Neural progenitor cell (in vitro differentiated cells): ENCODE measurements around the gene FGFBP2. TPM values are rescaled to one million over a fixed set of nuclear protein-coding genes. Genes with fewer than 3 reads are reported as not detected.
A peak's percentile ranks its signal among the peaks of the same experiment; 100 is the strongest.

Experiments used
- DNase-seq: peaks from one replicate; pipeline ENCODE4 v3.0.0-alpha.2; 2016; ENCODE audit warnings: low spot score
- H2AFZ ChIP-seq: fragments of 200-600 bp; sonication (generic); replicated peaks from 2 replicates; pipeline ENCODE4 v1.6.1; 2016; ENCODE audit warnings: antibody characterized with exemption
- H3F3A ChIP-seq: fragments of 200-600 bp; sonication (generic); 2 replicates; pipeline ENCODE4 v1.6.1; 2016; ENCODE audit warnings: antibody characterized with exemption, low read depth
- H3K27ac ChIP-seq: fragments of 200-600 bp; sonication (generic); 2 replicates; pipeline ENCODE4 v1.5.1; 2016; ENCODE audit warnings: mild to moderate bottlenecking
- H3K27me3 ChIP-seq: fragments of 200-600 bp; sonication (generic); 2 replicates; pipeline ENCODE4 v1.6.1; 2016; ENCODE audit warnings: mild to moderate bottlenecking, moderate library complexity
- H3K36me3 ChIP-seq: fragments of 200-600 bp; sonication (generic); 2 replicates; pipeline ENCODE4 v1.5.1; 2016
- H3K4me1 ChIP-seq: fragments of 200-600 bp; sonication (generic); 2 replicates; pipeline ENCODE4 v1.6.1; 2016; ENCODE audit warnings: mixed run types
- H3K4me2 ChIP-seq: fragments of 200-600 bp; sonication (generic); 2 replicates; pipeline ENCODE4 v1.6.1; 2016
- H3K4me3 ChIP-seq: fragments of 200-600 bp; sonication (generic); 2 replicates; pipeline ENCODE4 v1.5.1; 2016
- H3K79me2 ChIP-seq: fragments of 200-600 bp; sonication (generic); 2 replicates; pipeline ENCODE4 v1.6.1; 2016; ENCODE audit warnings: low read depth
- H3K9ac ChIP-seq: fragments of 200-600 bp; sonication (generic); 2 replicates; pipeline ENCODE4 v1.6.1; 2016
- H3K9me3 ChIP-seq: fragments of 200-600 bp; sonication (generic); 2 replicates; pipeline ENCODE4 v1.5.1; 2016; ENCODE audit warnings: low read depth
- H4K20me1 ChIP-seq: fragments of 200-600 bp; sonication (generic); 2 replicates; pipeline ENCODE4 v1.6.1; 2016; ENCODE audit warnings: low read depth
- H3K27ac Mint-ChIP-seq: 3 replicates; pipeline ENCODE4 v1.8.0; 2021; ENCODE audit warnings: mixed read lengths
- H3K27me3 Mint-ChIP-seq: 2 replicates; pipeline ENCODE4 v1.8.0; 2022; ENCODE audit warnings: low read depth, mild to moderate bottlenecking, inconsistent platforms, moderate library complexity, mixed read lengths; ENCODE audit not compliant: insufficient read depth
- H3K36me3 Mint-ChIP-seq: 3 replicates; pipeline ENCODE4 v1.8.0; 2021; ENCODE audit warnings: mixed read lengths
- H3K4me1 Mint-ChIP-seq: 3 replicates; pipeline ENCODE4 v1.8.0; 2021; ENCODE audit warnings: mixed read lengths
- H3K4me3 Mint-ChIP-seq: 3 replicates; pipeline ENCODE4 v1.8.0; 2021; ENCODE audit warnings: mild to moderate bottlenecking, moderate library complexity, mixed read lengths
- H3K9me3 Mint-ChIP-seq: 3 replicates; pipeline ENCODE4 v1.8.0; 2020; ENCODE audit warnings: mixed read lengths
- EZH2 ChIP-seq: fragments of 200-600 bp; sonication (generic); IDR thresholded peaks from 2 replicates; pipeline ENCODE4 v1.6.1; 2017; ENCODE audit warnings: antibody characterized with exemption, mild to moderate bottlenecking, moderate library complexity
- EZH2phosphoT487 ChIP-seq: fragments of 200-600 bp; sonication (generic); IDR thresholded peaks from 2 replicates; pipeline ENCODE4 v1.6.1; 2017; ENCODE audit warnings: antibody characterized with exemption
- total RNA-seq: library from RNA; depleted of rRNA; stranded (reverse); fragments of >200 nt; gene quantifications from 2 replicates; pipeline ENCODE4 v1.2.3, GENCODE V29; 2015; ENCODE audit warnings: low replicate concordance
- TF ChIP-seq, protein P1 (sequence below): fragments of 200-600 bp; sonication (generic); IDR thresholded peaks from 2 replicates; pipeline ENCODE4 v1.5.1; 2017; ENCODE audit warnings: antibody characterized with exemption, mild to moderate bottlenecking

The FGFBP2 gene
- total RNA-seq, 1 donor from 2014 or later = 1.6 TPM

DNA sequence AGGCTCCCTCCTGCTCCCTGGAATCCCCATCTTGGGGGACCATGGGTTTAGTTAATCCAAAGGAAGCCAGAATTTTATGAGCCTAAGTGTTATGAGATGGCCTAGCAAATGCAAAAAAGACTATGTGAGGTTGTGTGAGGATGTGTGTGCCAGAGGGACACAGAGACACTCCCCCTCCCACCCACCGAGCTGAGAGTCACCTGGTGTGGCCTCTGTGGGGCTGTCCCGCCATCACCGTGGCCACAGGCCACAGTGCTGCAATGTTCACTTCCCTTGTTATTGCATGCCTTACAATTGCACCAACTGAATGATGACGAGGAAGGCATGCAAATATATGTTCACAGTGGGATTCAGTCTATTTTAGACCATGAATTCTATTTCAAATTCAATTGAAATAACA lies 601 bp upstream of the FGFBP2 start:
- no peak overlapping the region for H2AFZ ChIP-seq
- no peaks in the 10 kb centered on the region for H3K4me1 ChIP-seq
- TF ChIP-seq EZH2phosphoT487 = no peak
- no peak for TF ChIP-seq EZH2

DNA sequence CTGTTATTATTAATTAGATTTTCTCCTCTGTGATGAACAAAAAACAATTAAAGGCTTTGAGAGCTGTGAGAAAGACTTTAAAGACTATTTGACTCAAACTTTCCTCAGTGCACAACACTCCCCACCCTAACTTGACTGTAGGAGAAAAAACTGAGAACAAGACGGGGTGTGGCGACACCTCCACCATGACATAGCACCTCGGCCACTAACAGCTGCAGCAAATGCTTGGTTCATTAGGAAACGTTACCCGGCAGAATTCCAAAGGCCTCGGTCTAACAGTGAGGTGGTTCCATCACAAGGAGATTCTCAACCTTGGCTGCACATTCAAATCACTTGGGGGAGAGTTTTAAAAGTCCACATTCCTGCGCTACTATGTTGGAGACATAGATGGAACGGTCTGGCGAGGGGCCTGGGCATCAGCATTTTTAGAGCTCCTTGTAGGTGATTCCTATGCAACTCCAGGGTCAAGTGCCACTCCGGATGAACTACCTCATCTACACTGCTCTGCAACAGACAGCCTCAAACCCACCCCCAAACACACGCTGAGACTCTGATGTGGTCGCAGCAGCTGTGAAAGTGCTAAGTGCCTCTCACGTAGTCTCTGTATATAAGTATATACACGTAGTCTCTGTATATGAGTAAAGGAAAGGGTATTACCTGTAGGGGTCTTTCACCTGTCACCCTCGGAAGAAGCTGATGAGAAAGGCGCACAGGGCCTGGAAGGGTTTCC lies 1.0 kb downstream of the FGFBP2 start:
- no peaks in the 10 kb centered on the region for H3K27me3 ChIP-seq
- no peak for DNase-seq
- Mint-ChIP-seq H3K9me3 (peaks cover 5% of the 10 kb centered on the region), H3K27ac (no peak overlapping the region), H3K4me1 (peaks cover 3% of the 10 kb centered on the region), H3K4me3 (no peak overlapping the region), H3K27me3 (peaks cover 2% of the 10 kb centered on the region), H3K36me3 (peaks cover 6% of the 10 kb centered on the region)
- H3K9ac ChIP-seq = no peak overlapping the region
- no peaks in the 10 kb centered on the region for H3K79me2 ChIP-seq
- H3K4me2 ChIP-seq = no peak overlapping the region
- no peaks in the 10 kb centered on the region for H3K4me1 ChIP-seq
- no peaks in the 10 kb centered on the region for H3K36me3 ChIP-seq
- TF ChIP-seq EZH2 (no peak), EZH2phosphoT487 (no peak)
- TF ChIP-seq, protein P1, sequence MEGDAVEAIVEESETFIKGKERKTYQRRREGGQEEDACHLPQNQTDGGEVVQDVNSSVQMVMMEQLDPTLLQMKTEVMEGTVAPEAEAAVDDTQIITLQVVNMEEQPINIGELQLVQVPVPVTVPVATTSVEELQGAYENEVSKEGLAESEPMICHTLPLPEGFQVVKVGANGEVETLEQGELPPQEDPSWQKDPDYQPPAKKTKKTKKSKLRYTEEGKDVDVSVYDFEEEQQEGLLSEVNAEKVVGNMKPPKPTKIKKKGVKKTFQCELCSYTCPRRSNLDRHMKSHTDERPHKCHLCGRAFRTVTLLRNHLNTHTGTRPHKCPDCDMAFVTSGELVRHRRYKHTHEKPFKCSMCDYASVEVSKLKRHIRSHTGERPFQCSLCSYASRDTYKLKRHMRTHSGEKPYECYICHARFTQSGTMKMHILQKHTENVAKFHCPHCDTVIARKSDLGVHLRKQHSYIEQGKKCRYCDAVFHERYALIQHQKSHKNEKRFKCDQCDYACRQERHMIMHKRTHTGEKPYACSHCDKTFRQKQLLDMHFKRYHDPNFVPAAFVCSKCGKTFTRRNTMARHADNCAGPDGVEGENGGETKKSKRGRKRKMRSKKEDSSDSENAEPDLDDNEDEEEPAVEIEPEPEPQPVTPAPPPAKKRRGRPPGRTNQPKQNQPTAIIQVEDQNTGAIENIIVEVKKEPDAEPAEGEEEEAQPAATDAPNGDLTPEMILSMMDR = no peak
- H3K4me3 ChIP-seq = no peak overlapping the region
- H3F3A ChIP-seq = no peaks in the 10 kb centered on the region
- no peaks in the 10 kb centered on the region for H4K20me1 ChIP-seq
- H2AFZ ChIP-seq = no peak overlapping the region
- H3K9me3 ChIP-seq = no peaks in the 10 kb centered on the region
- H3K27ac ChIP-seq = no peak overlapping the region

More for the DNA sequence above, 601 bp upstream of the FGFBP2 start:
- peak overlapping the region; percentile 32 for H3K27ac Mint-ChIP-seq
- Histone ChIP-seq H3K9ac (no peak overlapping the region), H3K9me3 (no peaks in the 10 kb centered on the region), H3F3A (no peaks in the 10 kb centered on the region), H3K36me3 (no peaks in the 10 kb centered on the region), H4K20me1 (no peaks in the 10 kb centered on the region), H3K27me3 (no peaks in the 10 kb centered on the region), H3K4me2 (no peak overlapping the region), H3K4me3 (no peak overlapping the region), H3K79me2 (no peaks in the 10 kb centered on the region), H3K27ac (no peak overlapping the region)
- H3K4me3 Mint-ChIP-seq = no peak overlapping the region
- H3K36me3 Mint-ChIP-seq = peaks cover 17% of the 10 kb centered on the region
- peaks cover 3% of the 10 kb centered on the region for H3K4me1 Mint-ChIP-seq
- peaks cover 2% of the 10 kb centered on the region for H3K27me3 Mint-ChIP-seq
- DNase-seq = no peak
- peaks cover 5% of the 10 kb centered on the region for H3K9me3 Mint-ChIP-seq

DNA sequence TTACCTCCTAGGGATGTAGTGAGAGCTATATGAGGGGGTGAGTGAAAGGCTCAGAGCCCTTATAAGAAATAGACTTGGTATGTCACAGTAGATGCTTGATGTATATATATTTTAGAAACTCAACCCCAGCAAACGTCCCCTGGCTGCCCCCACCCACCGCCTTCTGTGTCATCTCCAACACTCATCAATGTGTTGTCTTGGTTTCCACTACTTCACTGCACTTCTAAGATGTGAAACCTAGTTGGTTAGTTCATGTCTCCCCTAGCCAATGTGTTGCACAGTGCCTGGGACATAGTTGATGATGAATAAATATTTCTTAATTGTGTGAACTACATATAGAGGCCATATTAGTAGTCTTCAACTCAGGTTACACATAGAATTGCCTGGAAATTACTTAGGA lies 4.4 kb downstream of the FGFBP2 start:
- Histone ChIP-seq H3K4me1 (no peaks in the 10 kb centered on the region), H3K27ac (no peak overlapping the region), H3K79me2 (no peaks in the 10 kb centered on the region), H3K4me3 (no peak overlapping the region), H3K27me3 (no peaks in the 10 kb centered on the region), H3K4me2 (no peak overlapping the region), H3F3A (no peaks in the 10 kb centered on the region), H4K20me1 (no peaks in the 10 kb centered on the region), H3K36me3 (no peaks in the 10 kb centered on the region), H3K9ac (no peak overlapping the region), H3K9me3 (no peaks in the 10 kb centered on the region), H2AFZ (no peak overlapping the region)
- DNase-seq = no peak
- Mint-ChIP-seq H3K27ac (no peak overlapping the region), H3K36me3 (no peaks in the 10 kb centered on the region), H3K9me3 (peaks cover 6% of the 10 kb centered on the region), H3K4me3 (no peak overlapping the region), H3K4me1 (peaks cover 3% of the 10 kb centered on the region), H3K27me3 (peaks cover 2% of the 10 kb centered on the region)
- TF ChIP-seq, protein P1 = no peak
- TF ChIP-seq EZH2 = no peak

DNA sequence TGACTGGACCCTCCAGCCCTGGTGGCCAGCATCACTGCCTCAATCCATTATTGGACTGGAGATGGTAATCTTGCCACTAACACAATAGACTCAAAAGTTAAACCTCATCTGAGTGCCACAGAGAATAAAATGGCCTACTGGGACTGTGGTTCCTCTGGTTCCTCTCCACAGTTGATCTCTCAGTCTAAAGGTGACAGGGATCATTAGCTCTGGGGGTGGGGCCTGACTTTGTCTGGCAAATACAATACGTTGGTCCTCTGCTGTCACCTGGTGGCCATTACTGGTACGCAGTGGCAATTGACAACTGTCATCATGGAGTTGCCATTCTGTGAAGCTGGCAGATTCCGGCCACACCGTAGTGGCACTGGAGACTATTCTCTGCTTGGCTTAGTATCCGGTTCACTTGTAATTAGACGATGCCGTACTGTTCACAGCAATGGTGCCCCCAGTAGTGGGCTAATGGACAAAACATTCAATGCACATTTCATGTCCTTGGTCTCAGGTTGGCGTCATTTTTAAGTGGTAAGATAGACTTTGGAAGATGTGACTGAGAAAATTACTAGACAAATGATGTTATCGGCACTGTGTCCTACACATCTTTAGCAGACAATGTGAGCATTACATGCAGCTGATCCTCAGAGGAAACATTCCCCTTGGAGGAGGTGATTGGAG lies 6.7 kb downstream of the FGFBP2 start:
- Mint-ChIP-seq H3K27ac (no peak overlapping the region), H3K9me3 (peaks cover 12% of the 10 kb centered on the region), H3K36me3 (no peaks in the 10 kb centered on the region), H3K4me1 (no peaks in the 10 kb centered on the region), H3K27me3 (peaks cover 2% of the 10 kb centered on the region), H3K4me3 (no peak overlapping the region)
- no peaks in the 10 kb centered on the region for H3F3A ChIP-seq
- no peak overlapping the region for H3K4me3 ChIP-seq
- TF ChIP-seq, protein P1 = peak; percentile 97
- TF ChIP-seq EZH2 (no peak), EZH2phosphoT487 (no peak)
- H3K36me3 ChIP-seq = no peaks in the 10 kb centered on the region
- no peaks in the 10 kb centered on the region for H3K4me1 ChIP-seq
- no peak overlapping the region for H3K9ac ChIP-seq
- no peaks in the 10 kb centered on the region for H3K9me3 ChIP-seq
- H3K79me2 ChIP-seq = no peaks in the 10 kb centered on the region
- H3K4me2 ChIP-seq = no peak overlapping the region
- DNase-seq = peak; percentile 90
- H3K27ac ChIP-seq = no peak overlapping the region
- H2AFZ ChIP-seq = no peak overlapping the region
- H4K20me1 ChIP-seq = no peaks in the 10 kb centered on the region
- H3K27me3 ChIP-seq = no peaks in the 10 kb centered on the region
